ENCODE data around the gene SPECC1L. TPM values are rescaled to one million over a fixed set of nuclear protein-coding genes. Genes with fewer than 3 reads are reported as not detected.

Gene SPECC1L
- total RNA-seq, 1 experiment from 2014 or later, result 40.8 TPM

- RAD21 ChIA-PET (ENCODE audit: low non-redundant PET in 1 of 2, low total read pairs in 2 of 2, uncharacterized antibody in 2 of 2, unreplicated experiment in 2 of 2), result no interaction called here
- intact Hi-C loops (cut with micrococcal nuclease), result no loop called here
Observed at GRCh38 chr22:24424901-24425775, 154.5 kb downstream of the SPECC1L start.

More at GRCh38 chr22:24424901-24425775, 154.5 kb downstream of the SPECC1L start:
- no TSS peak for BruUV-seq (replicated peaks)
- Histone ChIP-seq H3K79me2 (ENCODE audit: insufficient read depth, low read length) (no peaks in the 10 kb centered on the region), H2AFZ (ENCODE audit: low read depth, low read length, poor library complexity, severe bottlenecking) (no peak overlapping the region), H4K20me1 (ENCODE audit: insufficient read depth) (no peaks in the 10 kb centered on the region), H3K36me3 (ENCODE audit: control insufficient read depth in 1 of 2, insufficient read depth in 2 of 2, low read length in 2 of 2) (no peaks in the 10 kb centered on the region), H3K9me3 (ENCODE audit: control insufficient read depth in 1 of 2, insufficient read depth in 1 of 2, low read depth in 1 of 2, low read length in 2 of 2) (no peaks in the 10 kb centered on the region), H3K27me3 (ENCODE audit: insufficient read depth, low read length) (no peaks in the 10 kb centered on the region), H3K27ac (ENCODE audit: low read depth, low read length) (no peak overlapping the region), H3K4me1 (ENCODE audit: control insufficient read depth in 1 of 2, insufficient read depth in 2 of 2, low read length in 2 of 2) (peaks cover 0 to 4% of the 10 kb centered on the region in 2 experiments; a peak in 2 of 4 replicates), H3K4me2 (ENCODE audit: low read length) (peak overlapping the region; percentile 72; the same call in 1 of the 2 replicates), H3K4me3 (replicated peaks in 1 of 2; ENCODE audit: low read depth in 1 of 2, low read length in 2 of 2) (no peak overlapping the region), H3K9me2 (ENCODE audit: insufficient read depth) (no peaks in the 10 kb centered on the region), H3K9ac (ENCODE audit: low read length) (no peak overlapping the region)
- ChIA-PET POLR2A (no interaction called here), CTCF (interaction anchor here (1.2 to 5.2 kb wide), 2 partner anchors 78 to 97 kb away, joined by 10 to 23 read pairs; no protein-coding TSS in a partner anchor)
- ATAC-seq (no peak), DNase-seq (ENCODE audit: low read depth, low spot score) (no peak)
- no peak for TF ChIP-seq POLR2A (IDR thresholded peaks at IDR 0.05; ENCODE audit: borderline replicate concordance, extremely low read depth, insufficient read depth, insufficient read length)
- no peak for TF ChIP-seq REST (IDR thresholded peaks at IDR 0.05; ENCODE audit: low read depth)
- no peak for TF ChIP-seq FOSL1 (IDR thresholded peaks at IDR 0.05; ENCODE audit: low read depth)
- no peak for TF ChIP-seq ELF1 (IDR thresholded peaks at IDR 0.05; ENCODE audit: borderline replicate concordance, low read depth)
- no peak for TF ChIP-seq CBX3 (IDR thresholded peaks at IDR 0.05; ENCODE audit: low read depth)
- TF ChIP-seq JUND (IDR thresholded peaks at IDR 0.05), result no peak
- no peak for TF ChIP-seq SRF (IDR thresholded peaks at IDR 0.05; ENCODE audit: low read depth)
- no peak for TF ChIP-seq RAD21 (IDR thresholded peaks at IDR 0.05; ENCODE audit: low read depth)
- TF ChIP-seq, protein P1, sequence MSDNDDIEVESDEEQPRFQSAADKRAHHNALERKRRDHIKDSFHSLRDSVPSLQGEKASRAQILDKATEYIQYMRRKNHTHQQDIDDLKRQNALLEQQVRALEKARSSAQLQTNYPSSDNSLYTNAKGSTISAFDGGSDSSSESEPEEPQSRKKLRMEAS (IDR thresholded peaks at IDR 0.05), result no peak
- no peak for TF ChIP-seq YY1 (IDR thresholded peaks at IDR 0.05; ENCODE audit: extremely low read depth, insufficient replicate concordance, low read depth, low read length)
